Activated CD8-positive, alpha-beta memory T cell treated with anti-CD3 and anti-CD28 coated beads for 1 hour (primary cell): ENCODE data around the gene CD274.
"Not testable (repeated sequence)": the region's sequence is repeated elsewhere in the genome, so short reads cannot be mapped to it uniquely, and the experiment has no call there.

ENCODE experiments used
- DNase-seq, 2 donors: peaks; one replicate each; pipeline ENCODE4 v3.0.0-alpha.2; 2020; ENCODE audit warnings: low read depth in 1 of 2; ENCODE audit errors: extremely low read depth in 1 of 2

Gene CD274

GRCh38 chr9:5437254-5438216, 12.8 kb upstream of the CD274 start, which contains the start of gene PLGRKT:
Gene PLGRKT (minus strand): TSS chr9:5437925. CDS start chr9:5431977, 5,948 bp downstream.
- peak; percentile 74 to 80 for DNase-seq

- peak in 1 of 2 donors; percentile 25 for DNase-seq
Measured at GRCh38 chr9:5438301-5439162, 11.8 kb upstream of the CD274 start.

GRCh38 chr9:5440426-5440825, 9.9 kb upstream of the CD274 start:
- no peak for DNase-seq

- DNase-seq, result no peak
Measured at GRCh38 chr9:5441043-5441442, 9.3 kb upstream of the CD274 start.

- DNase-seq, result no peak
Measured at GRCh38 chr9:5442400-5443011, 7.8 kb upstream of the CD274 start.

- DNase-seq, result no peak
Measured at GRCh38 chr9:5443850-5444249, 6.5 kb upstream of the CD274 start.

- not testable (repeated sequence) for DNase-seq
Measured at GRCh38 chr9:5445096-5445495, 5.2 kb upstream of the CD274 start.

GRCh38 chr9:5445886-5446285, 4.5 kb upstream of the CD274 start:
- no peak for DNase-seq

- no peak for DNase-seq
Measured at GRCh38 chr9:5446451-5447236, 3.7 kb upstream of the CD274 start.

GRCh38 chr9:5447337-5447736, 3.0 kb upstream of the CD274 start:
- no peak for DNase-seq

GRCh38 chr9:5448016-5448415, 2.3 kb upstream of the CD274 start:
- no peak for DNase-seq

GRCh38 chr9:5448461-5449435, 1.6 kb upstream of the CD274 start:
- no peak for DNase-seq

- no peak for DNase-seq
Measured at GRCh38 chr9:5449521-5450358, 602 bp upstream of the CD274 start.

GRCh38 chr9:5452286-5452609, 1.9 kb downstream of the CD274 start:
- DNase-seq, result no peak

- DNase-seq, result no peak
Measured at GRCh38 chr9:5453004-5453403, 2.7 kb downstream of the CD274 start.

- DNase-seq, result no peak
Measured at GRCh38 chr9:5453673-5454072, 3.3 kb downstream of the CD274 start.

GRCh38 chr9:5455181-5455580, 4.8 kb downstream of the CD274 start:
- DNase-seq, result no peak

- no peak for DNase-seq
Measured at GRCh38 chr9:5459289-5459829, 9.0 kb downstream of the CD274 start.
